ENCODE measurements around the gene IGFL4.

DNA sequence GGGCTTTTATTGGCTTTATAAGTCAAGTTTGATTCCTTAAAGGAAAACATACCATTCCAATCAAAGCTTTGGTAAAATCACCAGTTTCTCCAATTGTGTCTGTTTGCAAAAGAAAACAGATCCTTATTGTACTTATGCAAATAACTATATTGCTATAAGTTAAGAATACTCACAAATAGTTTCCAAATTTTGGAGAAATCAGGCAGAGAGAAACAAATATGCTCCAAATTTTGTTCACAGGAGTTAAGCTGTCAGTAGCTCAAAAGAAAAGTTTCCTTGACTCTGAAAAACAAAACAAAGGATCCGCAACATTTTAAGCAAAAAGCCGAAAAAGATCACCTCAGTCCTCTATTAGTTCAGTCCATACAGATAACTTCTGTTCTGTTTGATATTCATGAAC is 19.2 kb upstream of the IGFL4 start:
- TF ChIP-seq POLR2A (IDR thresholded peaks at IDR 0.05) = no peak
- TF ChIP-seq, protein P1, sequence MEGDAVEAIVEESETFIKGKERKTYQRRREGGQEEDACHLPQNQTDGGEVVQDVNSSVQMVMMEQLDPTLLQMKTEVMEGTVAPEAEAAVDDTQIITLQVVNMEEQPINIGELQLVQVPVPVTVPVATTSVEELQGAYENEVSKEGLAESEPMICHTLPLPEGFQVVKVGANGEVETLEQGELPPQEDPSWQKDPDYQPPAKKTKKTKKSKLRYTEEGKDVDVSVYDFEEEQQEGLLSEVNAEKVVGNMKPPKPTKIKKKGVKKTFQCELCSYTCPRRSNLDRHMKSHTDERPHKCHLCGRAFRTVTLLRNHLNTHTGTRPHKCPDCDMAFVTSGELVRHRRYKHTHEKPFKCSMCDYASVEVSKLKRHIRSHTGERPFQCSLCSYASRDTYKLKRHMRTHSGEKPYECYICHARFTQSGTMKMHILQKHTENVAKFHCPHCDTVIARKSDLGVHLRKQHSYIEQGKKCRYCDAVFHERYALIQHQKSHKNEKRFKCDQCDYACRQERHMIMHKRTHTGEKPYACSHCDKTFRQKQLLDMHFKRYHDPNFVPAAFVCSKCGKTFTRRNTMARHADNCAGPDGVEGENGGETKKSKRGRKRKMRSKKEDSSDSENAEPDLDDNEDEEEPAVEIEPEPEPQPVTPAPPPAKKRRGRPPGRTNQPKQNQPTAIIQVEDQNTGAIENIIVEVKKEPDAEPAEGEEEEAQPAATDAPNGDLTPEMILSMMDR (IDR thresholded peaks at IDR 0.05) = no peak

Measured in testis (tissue), 2 donors.